Panc1 (cell line): ENCODE data around the gene TXNDC11.

Experiments used
- POLR2AphosphoS5 ChIP-seq: IDR thresholded peaks from 2 replicates; pipeline ENCODE4 v1.6.1; 2012; ENCODE audit warnings: mild to moderate bottlenecking, low read depth, low read length, moderate library complexity
- TF ChIP-seq, protein P1 (sequence below): fragments of 450-650 bp; IDR thresholded peaks from 2 replicates; pipeline ENCODE4 v1.5.1; 2017; ENCODE audit warnings: mild to moderate bottlenecking

DNA sequence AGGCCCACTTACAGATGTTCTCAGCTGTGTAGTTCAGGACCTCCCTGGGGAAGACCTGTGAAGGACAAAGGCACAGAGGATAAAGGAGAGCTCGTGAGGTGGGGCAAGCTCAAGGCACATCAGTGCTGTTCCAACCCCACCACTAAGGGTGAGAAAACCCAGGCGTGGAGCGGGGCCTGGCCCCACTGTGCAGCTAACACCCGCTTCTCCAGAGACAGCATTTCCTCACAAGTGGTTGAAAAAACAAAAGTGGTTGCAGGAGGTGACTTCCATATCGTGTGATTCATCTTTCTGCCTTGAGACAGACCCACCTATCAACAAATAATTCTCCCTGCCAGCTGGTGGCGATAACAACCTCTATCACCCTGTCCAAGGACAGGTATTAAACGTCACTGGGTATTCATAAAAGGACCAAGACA, 44.4 kb downstream of the TXNDC11 start:
- TF ChIP-seq POLR2AphosphoS5, result no peak
- TF ChIP-seq, protein P1, sequence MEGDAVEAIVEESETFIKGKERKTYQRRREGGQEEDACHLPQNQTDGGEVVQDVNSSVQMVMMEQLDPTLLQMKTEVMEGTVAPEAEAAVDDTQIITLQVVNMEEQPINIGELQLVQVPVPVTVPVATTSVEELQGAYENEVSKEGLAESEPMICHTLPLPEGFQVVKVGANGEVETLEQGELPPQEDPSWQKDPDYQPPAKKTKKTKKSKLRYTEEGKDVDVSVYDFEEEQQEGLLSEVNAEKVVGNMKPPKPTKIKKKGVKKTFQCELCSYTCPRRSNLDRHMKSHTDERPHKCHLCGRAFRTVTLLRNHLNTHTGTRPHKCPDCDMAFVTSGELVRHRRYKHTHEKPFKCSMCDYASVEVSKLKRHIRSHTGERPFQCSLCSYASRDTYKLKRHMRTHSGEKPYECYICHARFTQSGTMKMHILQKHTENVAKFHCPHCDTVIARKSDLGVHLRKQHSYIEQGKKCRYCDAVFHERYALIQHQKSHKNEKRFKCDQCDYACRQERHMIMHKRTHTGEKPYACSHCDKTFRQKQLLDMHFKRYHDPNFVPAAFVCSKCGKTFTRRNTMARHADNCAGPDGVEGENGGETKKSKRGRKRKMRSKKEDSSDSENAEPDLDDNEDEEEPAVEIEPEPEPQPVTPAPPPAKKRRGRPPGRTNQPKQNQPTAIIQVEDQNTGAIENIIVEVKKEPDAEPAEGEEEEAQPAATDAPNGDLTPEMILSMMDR, result no peak
